DOHH2 (cell line): Measurements from ENCODE around the gene PML.
"Not testable (repeated sequence)": the region's sequence is repeated elsewhere in the genome, so short reads cannot be mapped to it uniquely, and the experiment has no call there.

Experiments used
- H3F3A ChIP-seq: fragments of 200-600 bp; sonication (generic), shearing (Covaris generic); 2 replicates; pipeline ENCODE4 v1.6.0; 2016; ENCODE audit warnings: antibody characterized with exemption, mild to moderate bottlenecking; ENCODE audit not compliant: control insufficient read depth, insufficient read depth
- H3K27ac ChIP-seq: fragments of 200-600 bp; sonication (generic); 2 replicates; pipeline ENCODE4 v1.5.1; 2014; ENCODE audit warnings: low read depth, mild to moderate bottlenecking, low read length, moderate library complexity
- H3K27me3 ChIP-seq: fragments of 200-600 bp; sonication (generic); 2 replicates; pipeline ENCODE4 v1.6.1; 2014; ENCODE audit warnings: mild to moderate bottlenecking, low read length, mixed read lengths; ENCODE audit not compliant: control insufficient read depth
- H3K36me3 ChIP-seq: fragments of 200-600 bp; sonication (generic); 2 replicates; pipeline ENCODE4 v1.6.1; 2014; ENCODE audit warnings: mild to moderate bottlenecking, low read length, moderate library complexity, mixed read lengths; ENCODE audit not compliant: control insufficient read depth
- H3K4me1 ChIP-seq: fragments of 200-600 bp; sonication (generic); 2 replicates; pipeline ENCODE4 v1.6.1; 2014; ENCODE audit warnings: mild to moderate bottlenecking, low read length, mixed read lengths; ENCODE audit not compliant: control insufficient read depth
- H3K4me2 ChIP-seq: fragments of 200-600 bp; sonication (generic); 2 replicates; pipeline ENCODE4 v1.6.0; 2014; ENCODE audit warnings: mild to moderate bottlenecking, low read length, moderate library complexity
- H3K4me3 ChIP-seq: fragments of 200-600 bp; sonication (generic); 2 replicates; pipeline ENCODE4 v1.5.1; 2014; ENCODE audit warnings: mild to moderate bottlenecking, low read length, mixed read lengths
- H3K79me2 ChIP-seq: fragments of 200-600 bp; sonication (generic); 2 replicates; pipeline ENCODE4 v1.6.1; 2014; ENCODE audit warnings: mild to moderate bottlenecking, low read length, mixed read lengths; ENCODE audit not compliant: control insufficient read depth
- H3K9me2 ChIP-seq: fragments of 200-600 bp; sonication (generic); replicated peaks from 2 replicates; pipeline ENCODE4 v1.6.1; 2014; ENCODE audit warnings: mild to moderate bottlenecking, low read length, mixed read lengths; ENCODE audit not compliant: control insufficient read depth
- H3K9me3 ChIP-seq: fragments of 200-600 bp; sonication (generic); 2 replicates; pipeline ENCODE4 v1.6.1; 2014; ENCODE audit warnings: antibody characterized with exemption, low read length, mixed read lengths; ENCODE audit not compliant: control insufficient read depth, insufficient read depth
- H4K20me1 ChIP-seq: fragments of 200-600 bp; sonication (generic); 2 replicates; pipeline ENCODE4 v1.6.0; 2014; ENCODE audit warnings: low read depth, mild to moderate bottlenecking, antibody characterized with exemption, low read length, moderate library complexity; ENCODE audit not compliant: control insufficient read depth, insufficient read depth
- CTCF ChIP-seq: fragments of 200-600 bp; sonication (generic); IDR thresholded peaks from one replicate; pipeline ENCODE4 v1.5.1; 2014; ENCODE audit warnings: antibody characterized with exemption, mild to moderate bottlenecking, low read depth, low read length; ENCODE audit not compliant: poor library complexity, severe bottlenecking
- EZH2phosphoT487 ChIP-seq: fragments of 200-600 bp; sonication (generic); IDR thresholded peaks from 2 replicates; pipeline ENCODE4 v1.6.1; 2017; ENCODE audit warnings: borderline replicate concordance, mild to moderate bottlenecking, antibody characterized with exemption, low read length, moderate library complexity, mixed read lengths

Gene PML

DNA sequence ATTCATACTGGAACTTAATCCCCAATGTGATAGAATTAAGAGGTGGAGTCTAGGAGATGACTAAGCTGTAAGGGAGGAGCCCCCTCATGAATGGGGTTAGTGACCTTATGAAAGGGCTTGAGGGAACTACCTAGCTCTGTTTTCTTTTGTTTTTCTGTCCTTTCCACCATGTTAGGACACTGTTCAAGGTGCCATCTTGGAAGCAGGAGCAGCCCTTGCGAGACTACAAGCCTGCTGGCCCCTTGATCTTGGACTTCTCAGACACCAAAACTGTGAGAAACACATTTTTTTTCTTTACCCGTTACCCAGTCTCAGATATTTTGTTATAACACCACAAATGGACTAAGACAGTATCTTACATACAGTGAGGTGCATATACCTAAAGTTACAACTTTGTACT lies 61.3 kb downstream of the PML start:
- no peaks in the 10 kb centered on the region for H3K9me2 ChIP-seq
- H3K4me3 ChIP-seq, result no peak overlapping the region
- no peaks in the 10 kb centered on the region for H3K9me3 ChIP-seq
- TF ChIP-seq EZH2phosphoT487, result no peak
- no peaks in the 10 kb centered on the region for H3K4me1 ChIP-seq
- no peak overlapping the region for H3K4me2 ChIP-seq
- no peaks in the 10 kb centered on the region for H3K36me3 ChIP-seq
- no peaks in the 10 kb centered on the region for H3F3A ChIP-seq
- no peaks in the 10 kb centered on the region for H3K79me2 ChIP-seq
- peaks cover 9% of the 10 kb centered on the region for H3K27me3 ChIP-seq
- H4K20me1 ChIP-seq, result no peaks in the 10 kb centered on the region
- no peak overlapping the region for H3K27ac ChIP-seq

GRCh38 chr15:74056330-74056729 lies 61.8 kb downstream of the PML start:
- not testable (repeated sequence) for H3K27ac ChIP-seq, H3K4me3 ChIP-seq, H4K20me1 ChIP-seq, H3K4me1 ChIP-seq, H3K4me2 ChIP-seq, H3F3A ChIP-seq, H3K9me2 ChIP-seq, H3K9me3 ChIP-seq, H3K27me3 ChIP-seq, H3K79me2 ChIP-seq, H3K36me3 ChIP-seq

GRCh38 chr15:74059050-74059833 lies 64.7 kb downstream of the PML start:
- H3K79me2 ChIP-seq, H3K9me3 ChIP-seq, H3K36me3 ChIP-seq, H3K4me3 ChIP-seq, H3K27ac ChIP-seq, H3K9me2 ChIP-seq, H3K27me3 ChIP-seq, H3K4me1 ChIP-seq, H3F3A ChIP-seq, H4K20me1 ChIP-seq, H3K4me2 ChIP-seq: not testable (repeated sequence)

DNA sequence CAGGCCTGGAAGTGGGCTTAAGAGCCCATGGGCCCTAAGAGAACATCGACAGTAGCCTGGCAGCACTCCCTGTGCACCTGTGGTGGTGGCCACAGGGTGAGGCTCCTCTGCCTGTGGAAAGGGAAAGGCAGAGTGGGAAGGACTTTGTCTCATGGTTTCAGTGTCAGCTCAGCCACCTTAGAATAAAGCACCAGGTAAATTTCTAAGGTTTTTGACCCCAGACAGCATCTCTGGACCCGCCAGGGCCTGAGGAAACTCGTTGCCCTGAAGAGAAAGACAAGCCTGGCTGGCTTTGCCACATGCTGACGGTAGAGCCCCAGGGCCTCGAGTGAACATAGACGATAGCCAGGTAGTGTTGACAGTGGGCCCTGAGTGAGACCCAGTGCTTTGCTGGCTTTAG lies 65.7 kb downstream of the PML start:
- Histone ChIP-seq H3K9me2 (no peaks in the 10 kb centered on the region), H3K27me3 (peaks cover 9% of the 10 kb centered on the region), H3K4me3 (no peak overlapping the region), H3K27ac (no peak overlapping the region), H3F3A (no peaks in the 10 kb centered on the region), H3K79me2 (no peaks in the 10 kb centered on the region), H3K9me3 (no peaks in the 10 kb centered on the region), H3K4me1 (no peaks in the 10 kb centered on the region), H4K20me1 (no peaks in the 10 kb centered on the region), H3K4me2 (no peak overlapping the region), H3K36me3 (no peaks in the 10 kb centered on the region)
- TF ChIP-seq EZH2phosphoT487, result no peak
- TF ChIP-seq CTCF, result no peak

GRCh38 chr15:74062236-74062635 lies 67.7 kb downstream of the PML start:
- H3K9me2 ChIP-seq, result no peaks in the 10 kb centered on the region
- no peaks in the 10 kb centered on the region for H3K9me3 ChIP-seq
- TF ChIP-seq EZH2phosphoT487, result no peak
- TF ChIP-seq CTCF, result no peak
- H3K79me2 ChIP-seq, result no peaks in the 10 kb centered on the region
- H3K4me3 ChIP-seq, result no peak overlapping the region
- H4K20me1 ChIP-seq, result no peaks in the 10 kb centered on the region
- H3K27ac ChIP-seq, result no peak overlapping the region
- no peaks in the 10 kb centered on the region for H3K4me1 ChIP-seq
- H3F3A ChIP-seq, result no peaks in the 10 kb centered on the region
- H3K4me2 ChIP-seq, result no peak overlapping the region
- peaks cover 6% of the 10 kb centered on the region for H3K27me3 ChIP-seq
- H3K36me3 ChIP-seq, result no peaks in the 10 kb centered on the region
